HG03558 (cell line): ENCODE results near the gene C1QTNF1.

Experiments used
- ATAC-seq: cut with Tn5 transposase; IDR thresholded peaks from one replicate; pipeline ENCODE4 v1.9.1; 2021; ENCODE audit warnings: moderate number of reproducible peaks; ENCODE audit not compliant: unreplicated experiment; ENCODE audit errors: extremely low read depth

Gene C1QTNF1

DNA sequence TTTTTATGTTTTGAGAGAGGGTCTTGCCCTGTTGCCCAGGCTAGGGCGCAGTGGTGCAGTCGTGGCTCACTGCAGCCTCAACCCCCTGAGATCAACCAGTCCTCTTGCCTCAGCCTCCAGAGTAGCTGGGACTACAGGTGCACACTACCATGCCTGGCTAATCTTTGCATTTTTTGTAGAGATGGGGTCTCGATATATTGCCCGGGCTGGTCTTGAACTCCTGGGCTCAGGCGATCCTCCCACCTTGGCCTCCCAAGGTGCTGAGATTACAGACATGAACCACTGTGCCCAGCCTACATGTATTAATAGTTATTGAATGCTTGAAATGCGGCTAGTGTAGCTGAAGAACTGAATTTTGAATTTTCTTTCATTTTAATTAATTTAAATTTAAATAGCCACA is 12.2 kb downstream of the C1QTNF1 start:
- no peak for ATAC-seq

DNA sequence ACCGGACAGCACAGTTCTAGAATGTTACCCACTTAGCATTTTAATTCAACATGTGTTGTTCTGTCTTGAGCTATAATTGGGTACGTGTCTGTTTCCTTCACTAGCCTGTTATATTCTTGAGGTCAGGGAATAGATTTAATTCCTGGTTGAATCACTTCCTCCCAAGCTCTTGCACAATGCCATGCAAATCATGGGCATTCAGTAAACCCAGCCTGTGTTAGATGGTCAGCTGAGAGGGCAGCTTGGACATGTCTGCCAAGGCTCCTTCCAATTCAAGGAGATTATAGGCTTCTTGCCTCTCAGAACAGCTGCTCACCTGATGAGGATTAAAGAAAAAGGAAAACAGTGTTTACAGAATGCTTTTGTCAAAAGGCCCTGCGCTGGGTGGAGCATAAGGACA is 12.6 kb downstream of the C1QTNF1 start:
- ATAC-seq, result no peak

DNA sequence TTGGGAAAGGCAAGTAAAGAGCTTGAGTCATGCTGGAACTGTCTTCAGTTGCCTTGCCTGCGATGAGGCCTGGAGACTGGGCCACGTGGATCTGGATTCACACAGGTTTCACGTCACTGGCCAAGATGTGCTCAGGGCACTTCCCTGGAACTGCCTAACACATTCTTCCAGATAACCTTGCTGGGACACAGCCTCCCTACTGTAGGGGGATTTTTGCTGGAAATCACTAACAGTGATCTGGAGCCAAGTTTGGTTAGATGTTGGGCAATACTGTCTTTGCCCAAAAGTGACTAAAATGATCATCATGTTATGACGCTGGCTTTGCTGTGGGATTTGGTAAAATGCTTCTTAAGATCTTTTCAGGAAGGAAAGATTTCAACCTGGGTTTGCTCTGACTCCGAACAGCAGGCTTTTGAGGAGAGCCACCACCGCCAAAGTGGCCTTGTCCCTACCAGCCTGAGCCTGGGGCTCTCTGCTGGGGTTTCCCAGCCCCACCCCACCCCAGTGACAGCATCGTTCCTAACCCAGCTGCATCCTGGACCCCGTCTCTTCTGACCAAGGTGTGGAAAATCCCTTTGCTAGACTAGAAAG is 14.7 kb downstream of the C1QTNF1 start:
- no peak for ATAC-seq

DNA sequence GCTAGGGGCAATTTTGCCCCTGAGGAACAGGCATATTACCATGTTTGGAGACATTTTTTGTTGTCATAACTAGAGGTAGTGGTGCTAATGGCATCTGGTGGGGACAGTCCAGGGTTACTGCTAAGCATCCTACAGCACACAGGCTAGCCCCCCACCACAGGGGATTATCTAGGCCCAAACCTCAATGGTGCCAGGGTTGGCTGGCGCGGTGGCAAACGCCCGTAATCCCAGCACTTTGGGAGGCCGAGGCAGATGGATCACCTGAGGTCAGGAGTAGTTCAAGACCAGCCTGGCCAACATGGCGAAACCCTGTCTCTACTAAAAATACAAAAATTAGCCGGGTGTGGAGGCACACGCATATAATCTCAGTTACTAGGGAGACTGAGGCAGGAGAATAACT is 15.2 kb downstream of the C1QTNF1 start:
- no peak for ATAC-seq

DNA sequence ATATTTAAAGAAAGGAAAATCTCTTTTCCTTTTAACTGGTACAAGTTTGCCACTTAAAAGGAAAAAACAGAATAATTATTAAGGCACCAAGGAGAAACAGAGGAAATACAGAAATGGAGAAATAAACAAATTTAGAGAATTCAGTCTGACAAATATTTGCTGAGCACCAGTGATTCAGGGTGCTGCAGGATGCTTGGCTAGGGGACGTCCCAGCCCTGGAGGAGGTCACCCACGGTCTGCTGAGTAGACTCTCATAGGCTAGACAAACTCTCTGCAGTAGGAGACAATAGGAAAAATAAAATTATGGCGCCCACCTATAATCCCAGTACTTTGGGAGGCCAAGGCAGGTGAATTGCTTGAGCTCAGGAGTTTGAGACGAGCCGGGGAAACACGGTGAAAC is 15.9 kb downstream of the C1QTNF1 start:
- ATAC-seq, result no peak

DNA sequence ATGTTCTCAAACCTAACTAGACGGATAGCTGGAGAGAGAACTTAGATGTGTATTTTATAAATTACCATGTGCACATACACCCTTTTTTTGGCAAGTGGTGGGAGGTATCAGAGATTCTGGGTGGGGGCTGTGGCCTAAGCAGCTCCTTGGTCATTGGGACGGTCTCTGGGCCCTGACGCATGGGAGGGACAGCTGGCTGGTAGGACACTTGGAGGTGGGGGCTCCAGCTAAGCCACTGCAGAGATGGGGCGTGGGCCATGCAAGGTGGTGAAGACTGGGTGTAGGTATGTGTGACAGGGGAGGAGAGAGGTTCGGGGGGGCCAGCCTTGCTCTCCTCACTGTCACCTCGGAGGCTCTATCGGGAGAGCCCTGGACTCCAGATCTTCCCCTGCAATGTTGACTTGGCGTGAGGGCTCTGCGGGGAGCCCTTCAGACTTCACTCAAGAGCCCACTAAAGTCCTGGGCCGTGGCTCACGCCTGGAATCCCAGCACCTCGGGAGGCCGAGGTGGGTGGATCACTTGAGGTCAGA is 17.1 kb downstream of the C1QTNF1 start:
- no peak for ATAC-seq

DNA sequence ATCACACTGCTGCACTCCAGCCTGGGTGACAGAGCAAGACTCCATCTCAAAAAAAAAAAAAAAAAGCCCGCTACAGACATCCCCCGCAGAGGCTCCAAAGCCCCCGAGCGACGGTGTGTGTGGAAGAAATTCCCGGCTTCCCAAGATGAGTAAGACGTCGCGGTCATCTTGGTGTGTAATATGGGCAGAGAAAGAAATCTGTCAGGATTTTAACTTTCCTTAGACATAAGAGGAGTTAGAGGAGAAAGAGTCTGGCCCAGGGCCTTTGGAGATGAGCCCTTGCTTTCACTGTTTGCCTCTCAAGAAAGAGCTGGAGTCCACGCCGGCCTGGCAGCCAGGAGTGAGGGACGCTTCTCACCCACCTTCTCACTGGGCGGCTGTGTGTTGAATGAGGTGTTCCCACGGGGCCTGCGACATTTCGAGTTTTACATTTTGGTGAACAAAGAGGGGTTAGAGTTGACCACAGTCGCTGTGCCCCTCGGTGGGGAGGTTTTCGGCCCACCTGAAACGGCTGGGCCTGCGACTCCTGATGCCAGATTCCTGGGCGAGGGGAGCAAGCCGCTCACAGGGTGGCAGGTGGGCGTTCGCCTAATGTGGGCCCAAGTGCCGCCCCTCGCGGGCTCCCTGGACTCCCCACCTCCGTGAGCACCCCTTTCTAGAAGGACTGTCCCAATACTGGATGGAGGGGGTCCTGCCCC is 17.9 kb downstream of the C1QTNF1 start:
- no peak for ATAC-seq

DNA sequence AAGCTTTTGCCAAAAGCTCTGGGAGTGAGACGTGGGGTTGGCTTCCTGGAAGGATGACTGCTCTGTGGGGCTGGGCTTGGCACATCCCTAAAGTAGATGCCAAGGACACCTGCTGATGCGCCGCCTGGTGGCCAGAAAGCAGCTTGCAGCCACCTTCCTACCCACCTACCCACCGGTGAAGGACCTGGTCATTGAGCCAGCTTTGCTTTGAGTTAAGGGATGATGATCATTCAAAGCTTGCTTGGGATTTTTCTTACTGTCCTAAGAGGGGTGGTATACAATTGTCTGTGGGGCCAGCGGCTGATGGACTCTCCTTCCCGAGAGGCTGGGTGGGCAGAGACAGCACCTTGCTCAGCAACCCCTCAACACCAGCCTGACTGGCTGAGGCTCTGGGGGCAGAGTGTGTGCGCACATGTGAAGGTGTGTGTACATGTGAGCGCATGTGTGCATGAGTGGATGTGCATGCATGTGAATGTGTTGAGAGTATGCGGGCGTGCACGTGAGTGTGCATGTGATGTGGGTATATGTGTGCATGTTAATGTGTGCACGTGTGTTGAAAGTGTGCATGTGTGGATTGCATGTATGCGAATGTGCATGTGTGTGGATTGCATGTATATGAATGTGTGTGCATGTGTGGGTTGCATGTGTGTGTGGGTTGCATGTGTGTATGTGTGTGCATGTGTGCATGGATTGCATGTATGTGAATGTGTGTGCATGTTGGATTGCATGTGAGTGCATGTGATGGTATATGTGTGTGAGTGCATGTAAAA is 18.6 kb downstream of the C1QTNF1 start:
- no peak for ATAC-seq

DNA sequence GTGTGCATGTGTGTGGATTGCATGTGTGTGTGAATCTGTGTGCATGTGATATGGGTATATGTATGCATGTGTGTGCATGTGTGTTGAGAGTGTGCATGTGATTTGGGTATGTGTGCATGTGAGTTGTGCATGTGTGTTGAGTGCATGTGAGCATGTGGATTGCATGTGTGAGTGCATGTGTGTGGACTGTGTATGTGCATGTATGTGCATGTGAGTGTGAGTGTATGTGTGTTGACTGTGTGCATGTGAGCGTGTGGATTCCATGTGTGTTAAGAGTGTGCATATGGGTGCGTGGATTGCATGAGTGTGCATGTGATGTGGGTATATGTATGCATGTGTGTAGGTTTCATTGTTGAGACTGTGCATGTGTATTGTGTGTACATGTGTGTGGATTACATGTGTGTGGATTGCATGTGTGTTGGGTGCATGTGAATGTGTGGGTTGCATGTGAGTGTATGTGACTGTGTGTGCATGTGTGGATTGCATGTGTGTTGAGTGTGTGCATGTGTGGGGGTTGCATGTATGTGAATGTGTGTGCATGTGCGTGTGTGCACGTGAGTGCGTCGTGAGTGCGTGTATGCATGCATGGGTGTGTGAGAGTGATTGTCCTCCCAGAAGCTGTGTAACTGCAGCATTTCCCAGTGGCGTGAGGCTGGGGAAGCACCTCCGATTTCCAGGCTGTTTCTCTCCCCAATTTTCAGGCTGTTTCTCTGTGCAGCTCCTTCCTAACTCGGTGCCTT is 19.4 kb downstream of the C1QTNF1 start:
- no peak for ATAC-seq

DNA sequence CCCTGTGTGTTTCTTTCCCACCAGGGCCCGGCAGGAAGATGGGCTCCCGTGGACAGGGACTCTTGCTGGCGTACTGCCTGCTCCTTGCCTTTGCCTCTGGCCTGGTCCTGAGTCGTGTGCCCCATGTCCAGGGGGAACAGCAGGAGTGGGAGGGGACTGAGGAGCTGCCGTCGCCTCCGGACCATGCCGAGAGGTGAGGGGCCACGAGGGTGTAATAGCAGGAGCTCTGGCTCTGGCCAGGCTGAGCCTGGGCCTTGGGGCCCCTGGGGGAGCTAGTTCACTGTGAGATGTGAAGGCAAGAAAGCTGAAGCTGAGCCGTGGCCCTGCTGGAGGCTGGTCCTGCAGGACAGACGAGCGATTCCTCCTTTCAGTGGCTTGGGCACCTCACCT is 20.0 kb downstream of the C1QTNF1 start:
- ATAC-seq, result no peak

DNA sequence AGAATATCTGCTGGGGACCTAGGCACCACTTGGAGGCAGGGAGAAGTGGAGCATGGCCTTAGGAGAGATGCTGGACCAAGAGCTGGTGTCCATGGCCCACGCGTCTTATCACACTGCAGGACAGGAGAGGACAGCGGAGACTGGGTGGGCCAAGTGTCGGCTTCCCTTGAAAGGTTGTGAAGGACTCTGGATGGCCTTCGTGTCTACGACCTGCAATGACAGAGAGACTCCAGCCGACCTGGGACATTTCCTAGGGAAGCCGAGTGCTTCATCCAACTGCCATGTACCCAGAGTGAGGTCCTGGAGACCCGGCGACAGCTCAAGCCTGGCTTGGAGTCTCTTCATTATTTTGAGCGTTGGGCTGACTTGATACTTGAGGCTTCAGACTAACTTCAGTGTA is 20.5 kb downstream of the C1QTNF1 start:
- ATAC-seq, result no peak

DNA sequence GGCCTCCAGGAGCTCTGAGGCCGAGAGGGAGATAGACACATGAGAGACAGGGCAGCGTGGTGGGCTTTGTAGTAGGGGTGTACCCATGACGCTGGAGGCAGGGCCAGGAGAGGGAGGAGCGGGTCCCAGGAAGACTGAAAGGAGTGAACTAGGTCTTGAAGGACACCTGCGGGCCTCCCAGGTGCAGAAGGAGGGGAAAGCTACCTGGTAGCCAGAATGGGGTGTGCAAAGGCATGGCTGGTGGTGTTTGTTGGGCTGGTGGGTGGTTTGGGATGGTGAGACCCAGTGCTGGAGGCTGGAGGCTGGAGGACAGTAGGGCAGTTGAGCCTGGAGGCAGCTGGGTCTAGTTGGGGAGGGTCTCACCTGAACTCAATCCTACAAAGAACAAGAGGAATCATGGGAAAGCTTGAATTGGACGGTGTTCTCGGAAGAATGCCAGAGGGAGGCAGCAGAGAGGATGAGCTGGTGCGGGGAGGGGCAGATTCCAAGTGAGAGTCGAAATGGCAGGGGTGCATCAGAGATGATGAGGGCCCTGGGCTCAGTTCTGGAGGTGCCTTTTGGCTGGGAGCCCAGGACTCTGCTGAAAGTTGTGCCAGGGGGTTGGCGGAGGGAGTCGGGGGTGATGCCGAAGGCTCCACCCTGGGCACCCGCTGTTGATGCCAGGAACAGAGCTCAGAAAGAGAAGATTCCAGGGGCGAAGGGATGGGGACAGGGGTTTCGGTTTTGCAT is 21.2 kb downstream of the C1QTNF1 start:
- ATAC-seq, result no peak

DNA sequence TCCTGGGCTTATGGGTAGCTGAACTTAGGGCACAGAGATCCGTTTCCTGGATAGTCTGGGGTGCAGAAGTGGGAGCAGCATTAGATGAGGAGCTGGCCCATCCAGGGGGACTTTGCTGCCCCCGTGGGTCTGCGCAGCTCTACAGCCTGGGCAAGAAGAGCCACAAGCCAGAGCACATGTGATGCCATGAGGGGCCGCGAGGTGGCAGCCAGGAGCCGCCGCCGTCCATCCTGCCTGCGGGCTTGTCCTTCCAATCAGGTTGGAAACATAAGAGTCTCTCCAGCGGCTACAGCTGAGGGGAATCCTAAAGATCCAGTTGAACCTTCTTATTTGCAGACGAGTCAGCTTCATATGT is 21.9 kb downstream of the C1QTNF1 start:
- ATAC-seq, result no peak

DNA sequence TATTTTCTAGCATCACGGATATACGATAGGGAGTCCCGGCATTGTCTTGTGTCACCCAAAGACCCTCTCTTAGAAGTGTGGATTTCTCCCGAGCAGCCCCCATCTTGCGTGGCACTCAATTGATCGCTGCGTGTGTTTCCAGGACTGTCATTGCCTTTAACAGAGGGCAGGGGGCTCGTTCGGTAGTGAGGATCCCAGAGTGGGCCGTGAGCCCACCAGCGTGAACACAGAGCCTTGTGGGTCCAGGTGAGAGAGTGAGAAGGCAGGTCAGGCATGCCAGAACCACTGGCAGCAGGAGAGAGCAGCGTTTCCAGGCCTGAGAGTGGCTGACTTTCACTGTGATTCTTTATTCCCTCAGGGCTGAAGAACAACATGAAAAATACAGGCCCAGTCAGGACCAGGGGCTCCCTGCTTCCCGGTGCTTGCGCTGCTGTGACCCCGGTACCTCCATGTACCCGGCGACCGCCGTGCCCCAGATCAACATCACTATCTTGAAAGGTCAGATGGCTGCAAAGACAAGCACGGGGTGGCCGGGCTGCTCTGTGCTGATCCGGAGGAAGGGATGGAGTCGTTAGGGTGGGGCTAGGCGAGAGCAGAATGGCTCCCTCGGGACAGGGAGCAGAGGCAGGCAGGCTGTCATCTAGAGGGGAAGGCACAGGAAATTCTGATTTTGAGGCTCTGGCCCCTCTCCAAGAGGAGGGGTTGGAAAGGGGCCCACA is 22.4 kb downstream of the C1QTNF1 start:
- no peak for ATAC-seq

DNA sequence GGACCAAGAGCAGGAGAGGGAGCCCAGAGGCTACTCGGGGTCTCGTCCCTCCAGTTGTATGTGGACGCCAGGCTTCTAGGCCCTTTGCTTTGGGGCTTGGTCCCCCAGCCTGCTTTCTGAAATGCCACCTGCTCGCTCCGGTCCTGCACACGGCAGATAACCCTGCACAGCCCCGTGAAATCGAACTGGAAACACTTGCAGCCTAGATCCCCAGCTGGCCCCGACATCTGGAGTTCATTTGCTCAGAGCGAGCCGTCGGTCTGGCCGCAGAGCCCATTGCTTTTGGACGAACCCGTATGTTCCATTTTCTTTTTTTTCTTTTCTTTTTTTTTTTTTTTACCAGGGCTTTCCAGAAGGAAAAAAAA is 22.9 kb downstream of the C1QTNF1 start:
- ATAC-seq, result no peak

DNA sequence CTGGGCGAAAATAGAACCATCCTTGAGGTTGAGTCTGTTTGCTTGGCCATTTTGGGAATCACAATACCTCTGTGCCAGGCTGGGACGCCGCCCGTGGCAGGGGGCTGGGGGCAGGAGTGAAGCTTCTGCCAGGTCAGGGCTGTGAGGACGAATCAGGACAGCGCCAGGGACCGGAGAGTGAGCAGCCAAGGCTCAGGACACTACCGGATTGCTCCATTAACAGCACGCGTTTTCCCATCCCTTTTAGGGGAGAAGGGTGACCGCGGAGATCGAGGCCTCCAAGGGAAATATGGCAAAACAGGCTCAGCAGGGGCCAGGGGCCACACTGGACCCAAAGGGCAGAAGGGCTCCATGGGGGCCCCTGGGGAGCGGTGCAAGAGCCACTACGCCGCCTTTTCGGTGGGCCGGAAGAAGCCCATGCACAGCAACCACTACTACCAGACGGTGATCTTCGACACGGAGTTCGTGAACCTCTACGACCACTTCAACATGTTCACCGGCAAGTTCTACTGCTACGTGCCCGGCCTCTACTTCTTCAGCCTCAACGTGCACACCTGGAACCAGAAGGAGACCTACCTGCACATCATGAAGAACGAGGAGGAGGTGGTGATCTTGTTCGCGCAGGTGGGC is 23.4 kb downstream of the C1QTNF1 start:
- ATAC-seq, result no peak

DNA sequence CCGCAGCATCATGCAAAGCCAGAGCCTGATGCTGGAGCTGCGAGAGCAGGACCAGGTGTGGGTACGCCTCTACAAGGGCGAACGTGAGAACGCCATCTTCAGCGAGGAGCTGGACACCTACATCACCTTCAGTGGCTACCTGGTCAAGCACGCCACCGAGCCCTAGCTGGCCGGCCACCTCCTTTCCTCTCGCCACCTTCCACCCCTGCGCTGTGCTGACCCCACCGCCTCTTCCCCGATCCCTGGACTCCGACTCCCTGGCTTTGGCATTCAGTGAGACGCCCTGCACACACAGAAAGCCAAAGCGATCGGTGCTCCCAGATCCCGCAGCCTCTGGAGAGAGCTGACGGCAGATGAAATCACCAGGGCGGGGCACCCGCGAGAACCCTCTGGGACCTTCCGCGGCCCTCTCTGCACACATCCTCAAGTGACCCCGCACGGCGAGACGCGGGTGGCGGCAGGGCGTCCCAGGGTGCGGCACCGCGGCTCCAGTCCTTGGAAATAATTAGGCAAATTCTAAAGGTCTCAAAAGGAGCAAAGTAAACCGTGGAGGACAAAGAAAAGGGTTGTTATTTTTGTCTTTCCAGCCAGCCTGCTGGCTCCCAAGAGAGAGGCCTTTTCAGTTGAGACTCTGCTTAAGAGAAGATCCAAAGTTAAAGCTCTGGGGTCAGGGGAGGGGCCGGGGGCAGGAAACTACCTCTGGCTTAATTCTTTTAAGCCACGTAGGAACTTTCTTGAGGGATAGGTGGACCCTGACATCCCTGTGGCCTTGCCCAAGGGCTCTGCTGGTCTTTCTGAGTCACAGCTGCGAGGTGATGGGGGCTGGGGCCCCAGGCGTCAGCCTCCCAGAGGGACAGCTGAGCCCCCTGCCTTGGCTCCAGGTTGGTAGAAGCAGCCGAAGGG is 24.2 kb downstream of the C1QTNF1 start:
- no peak for ATAC-seq
